ENCODE data around the gene CLEC4M.

The CLEC4M gene, protein sequence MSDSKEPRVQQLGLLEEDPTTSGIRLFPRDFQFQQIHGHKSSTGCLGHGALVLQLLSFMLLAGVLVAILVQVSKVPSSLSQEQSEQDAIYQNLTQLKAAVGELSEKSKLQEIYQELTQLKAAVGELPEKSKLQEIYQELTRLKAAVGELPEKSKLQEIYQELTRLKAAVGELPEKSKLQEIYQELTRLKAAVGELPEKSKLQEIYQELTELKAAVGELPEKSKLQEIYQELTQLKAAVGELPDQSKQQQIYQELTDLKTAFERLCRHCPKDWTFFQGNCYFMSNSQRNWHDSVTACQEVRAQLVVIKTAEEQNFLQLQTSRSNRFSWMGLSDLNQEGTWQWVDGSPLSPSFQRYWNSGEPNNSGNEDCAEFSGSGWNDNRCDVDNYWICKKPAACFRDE

GRCh38 chr19:7762719-7763293 lies at the start of gene CLEC4M:
TSS of gene CLEC4M (plus strand) at chr19:7763243. CDS start at chr19:7763267, 24 bp downstream.
- no peak for DNase-seq

GRCh38 chr19:7715671-7716070 lies 47.4 kb upstream of the CLEC4M start:
- no peak for DNase-seq

DNA sequence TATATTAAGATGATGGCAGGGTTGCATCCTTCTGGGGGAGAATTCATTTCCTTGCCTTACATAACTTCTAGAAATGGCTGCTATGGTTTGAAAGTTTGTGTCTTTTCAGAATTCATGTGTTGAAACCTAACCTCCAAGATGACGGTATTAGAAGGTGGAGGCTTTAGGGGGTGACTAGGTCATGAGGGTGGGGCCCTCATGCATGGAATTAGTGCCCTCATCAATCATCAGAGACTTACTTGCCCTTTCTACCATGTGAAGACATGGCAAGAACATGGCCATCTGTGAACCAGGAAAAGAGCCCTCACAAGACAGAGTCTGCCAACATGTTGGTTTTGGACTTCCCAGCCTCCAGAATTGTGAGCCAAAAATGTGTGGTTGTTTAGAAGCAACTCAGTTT lies 46.3 kb upstream of the CLEC4M start:
- DNase-seq, result no peak

- no peak for DNase-seq
Observed at GRCh38 chr19:7718668-7719067, 44.4 kb upstream of the CLEC4M start.

DNA sequence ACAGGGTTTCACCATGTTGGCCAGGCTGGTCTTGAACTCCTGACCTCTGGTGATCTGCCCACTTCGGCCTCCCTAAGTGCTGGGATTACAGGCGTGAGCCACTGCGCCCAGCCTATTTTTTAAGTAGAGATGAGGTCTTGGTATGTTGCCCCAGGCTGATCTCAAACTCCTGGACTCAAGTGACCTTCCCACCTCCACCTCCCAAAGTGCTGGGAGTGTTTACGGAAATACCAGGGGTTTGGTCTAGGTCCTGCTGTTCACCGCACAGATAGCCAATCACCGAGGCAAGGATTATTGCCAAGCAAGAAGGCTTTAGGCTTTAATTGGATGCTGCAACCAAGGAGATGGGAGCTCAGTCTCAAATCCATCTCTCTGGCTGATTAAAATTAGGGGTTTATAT lies 42.7 kb upstream of the CLEC4M start:
- DNase-seq, result no peak

DNA sequence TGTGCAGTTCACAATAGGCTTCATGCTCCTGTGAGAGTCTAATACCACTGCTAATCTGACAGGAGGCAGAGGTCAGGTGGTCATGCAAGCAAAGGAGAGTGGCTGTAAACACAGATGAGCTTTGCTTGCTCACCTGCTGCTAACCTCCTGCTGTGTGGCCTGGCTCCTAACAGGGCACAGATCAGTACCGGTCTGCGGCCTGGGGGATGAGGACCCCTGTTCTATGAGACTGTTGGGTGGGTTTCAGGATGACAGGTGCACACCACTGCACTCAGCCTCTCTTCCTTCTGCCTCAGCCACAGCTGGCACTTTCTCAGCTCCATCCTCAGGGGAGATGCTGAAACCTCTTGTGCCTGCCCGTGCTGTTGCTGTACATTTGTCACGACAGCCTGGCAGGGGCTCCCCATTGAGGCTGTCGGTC lies 40.8 kb upstream of the CLEC4M start:
- DNase-seq, result no peak

GRCh38 chr19:7725791-7726190 lies 37.3 kb upstream of the CLEC4M start:
- DNase-seq, result no peak

GRCh38 chr19:7729211-7729610 lies 33.8 kb upstream of the CLEC4M start:
- no peak for DNase-seq

- DNase-seq, result no peak
Observed at GRCh38 chr19:7729831-7730285, 33.2 kb upstream of the CLEC4M start.

DNA sequence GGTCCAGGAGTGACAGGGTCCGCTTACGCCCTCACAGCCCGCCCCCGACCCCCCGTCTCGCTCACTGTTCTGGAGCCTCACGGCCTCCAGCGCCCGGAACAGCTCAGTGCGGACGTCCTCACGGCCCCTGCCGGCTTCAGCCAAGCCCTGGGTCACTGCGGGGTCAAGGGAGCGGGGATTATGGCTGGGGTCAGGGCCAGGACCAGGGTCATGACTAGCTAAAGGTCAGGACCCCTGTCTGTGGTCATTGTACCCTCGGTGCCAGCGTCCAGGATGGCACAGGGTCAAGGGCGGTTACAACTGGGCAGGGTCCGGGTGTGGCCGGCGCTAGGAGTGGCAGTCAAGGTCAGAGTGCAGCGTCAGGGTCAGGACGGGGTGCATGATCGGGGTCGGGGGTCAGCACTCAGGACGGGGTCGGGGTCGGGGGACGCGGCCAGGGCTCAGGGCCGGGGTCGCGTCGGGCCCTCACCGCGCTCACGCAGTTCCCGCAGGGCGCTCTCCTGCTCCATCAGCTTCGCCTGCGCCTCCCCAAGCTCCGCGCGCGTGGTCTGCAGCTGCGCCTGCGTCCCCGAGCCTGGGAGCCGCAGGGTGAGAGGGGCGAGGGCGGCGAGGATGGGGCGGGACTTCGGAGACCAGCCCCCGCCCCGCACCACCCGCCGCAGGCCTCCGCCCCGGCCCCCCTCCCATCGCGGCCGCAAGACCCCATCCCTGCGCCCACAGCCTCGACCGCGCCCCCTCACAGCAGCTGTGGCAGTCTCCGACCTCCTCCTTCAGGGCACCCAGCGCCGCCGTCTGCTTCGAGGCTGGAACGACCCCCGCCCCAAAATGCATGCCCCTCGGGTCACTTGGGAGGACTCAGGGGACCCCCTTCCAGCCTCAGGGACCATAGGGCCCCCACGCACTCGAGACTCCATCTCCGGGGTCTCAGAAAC lies 32.5 kb upstream of the CLEC4M start:
- no peak for DNase-seq

GRCh38 chr19:7731218-7731595 lies 31.8 kb upstream of the CLEC4M start:
- no peak for DNase-seq

GRCh38 chr19:7731615-7732014 lies 31.4 kb upstream of the CLEC4M start:
- DNase-seq, result no peak

GRCh38 chr19:7732045-7732444 lies 31.0 kb upstream of the CLEC4M start, which contains the start of gene CLEC4G:
TSS of gene CLEC4G (minus strand) at chr19:7732110. CDS start at chr19:7732102, 8 bp downstream.
- DNase-seq, result no peak

DNA sequence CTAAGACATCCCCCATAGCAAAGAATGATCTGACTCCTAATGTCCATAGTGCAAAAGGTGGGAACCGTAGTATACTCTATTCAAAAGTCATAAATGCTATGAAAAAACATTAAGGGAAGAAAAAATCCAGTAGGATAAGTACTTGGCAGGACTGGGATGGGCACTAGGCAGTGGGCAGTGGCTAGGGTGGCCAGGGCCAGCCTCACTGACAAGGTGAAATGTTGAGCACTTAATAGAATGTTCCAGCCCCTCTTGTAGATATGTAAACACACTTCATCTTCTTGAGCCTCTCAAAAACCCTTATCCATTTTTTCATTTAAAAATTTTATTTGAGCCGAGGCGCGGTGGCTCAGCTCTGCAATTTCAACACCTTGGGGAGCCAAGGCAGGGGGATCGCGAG lies 29.7 kb upstream of the CLEC4M start:
- DNase-seq, result no peak

GRCh38 chr19:7734220-7735203 lies 28.5 kb upstream of the CLEC4M start:
- no peak for DNase-seq

- DNase-seq, result no peak
Observed at GRCh38 chr19:7736148-7736547, 26.9 kb upstream of the CLEC4M start.

GRCh38 chr19:7737215-7737614 lies 25.8 kb upstream of the CLEC4M start:
- no peak for DNase-seq

GRCh38 chr19:7738023-7738422 lies 25.0 kb upstream of the CLEC4M start:
- no peak for DNase-seq

- DNase-seq, result no peak
Observed at GRCh38 chr19:7739211-7739755, 23.8 kb upstream of the CLEC4M start.

GRCh38 chr19:7739801-7740681 lies 23.0 kb upstream of the CLEC4M start:
- no peak for DNase-seq

DNA sequence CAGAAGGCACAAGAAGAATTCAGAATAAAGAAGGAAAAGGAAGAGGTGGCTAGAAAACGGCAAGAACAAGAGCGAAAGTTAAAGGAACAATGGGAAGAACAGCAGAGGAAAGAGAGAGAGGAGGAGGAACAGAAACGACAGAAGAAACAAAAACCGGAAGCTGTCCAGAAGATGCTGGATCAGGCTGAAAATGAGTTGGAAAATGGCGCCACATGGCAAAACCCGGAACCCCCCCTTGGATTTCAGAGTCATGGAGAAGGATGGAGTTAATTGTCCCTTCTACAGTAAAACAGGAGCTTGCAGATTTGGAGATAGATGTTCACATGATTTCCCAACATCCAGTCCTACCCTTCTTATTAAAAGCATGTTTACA lies 22.4 kb upstream of the CLEC4M start:
- DNase-seq, result no peak
